ENCODE data around the gene MEAF6.
"Not testable (repeated sequence)": the region's sequence is repeated elsewhere in the genome, so short reads cannot be mapped to it uniquely, and the experiment has no call there.

Gene MEAF6

DNA sequence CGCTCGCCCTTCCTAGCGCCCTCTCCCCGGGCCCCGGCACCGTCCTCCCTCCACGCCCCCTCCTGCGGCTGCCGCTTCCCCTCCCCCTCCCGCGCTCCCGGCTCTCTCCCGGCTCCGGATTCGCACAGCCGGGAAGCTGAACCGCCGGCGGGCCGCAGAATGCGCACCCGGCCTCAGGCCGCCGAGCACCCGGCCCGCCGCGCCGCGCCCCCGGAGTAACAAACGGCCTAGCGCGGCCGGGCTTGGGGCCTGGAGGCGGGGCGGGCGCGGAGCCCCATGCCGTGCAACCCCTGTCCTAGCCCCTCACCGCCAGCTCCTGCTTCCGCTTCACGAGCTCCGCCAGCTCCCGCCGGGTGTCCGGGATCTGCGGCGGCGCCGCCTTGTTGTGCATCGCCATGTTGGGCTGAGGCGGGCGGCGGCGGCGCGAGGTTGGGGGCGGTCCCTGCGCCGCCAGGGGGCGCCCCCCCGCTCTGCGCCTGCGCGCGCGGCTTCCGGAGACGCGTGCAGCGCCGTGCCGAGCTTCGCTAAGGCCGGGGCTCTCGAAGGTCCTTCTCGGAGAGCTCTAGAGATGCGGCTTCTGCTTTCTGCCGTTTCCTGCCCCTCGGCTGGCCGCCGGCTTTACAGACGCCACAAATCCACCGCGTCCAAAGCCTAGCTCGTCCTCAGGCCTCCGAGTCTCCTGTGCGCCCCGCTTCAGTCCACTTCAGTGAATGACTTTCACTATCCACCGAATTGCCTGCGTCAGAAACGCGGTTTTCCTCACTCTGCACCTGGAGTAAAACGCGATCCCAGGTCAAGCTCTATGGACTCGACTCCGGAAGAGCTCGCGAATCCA is at the start of gene MEAF6:
Gene MEAF6 (minus strand): TSS at position 417 of the 835 bp plus-strand sequence. CDS start 20 bp downstream, at position 397.
- peak; percentile 69 for DNase-seq (ENCODE audit: low read depth)

DNA sequence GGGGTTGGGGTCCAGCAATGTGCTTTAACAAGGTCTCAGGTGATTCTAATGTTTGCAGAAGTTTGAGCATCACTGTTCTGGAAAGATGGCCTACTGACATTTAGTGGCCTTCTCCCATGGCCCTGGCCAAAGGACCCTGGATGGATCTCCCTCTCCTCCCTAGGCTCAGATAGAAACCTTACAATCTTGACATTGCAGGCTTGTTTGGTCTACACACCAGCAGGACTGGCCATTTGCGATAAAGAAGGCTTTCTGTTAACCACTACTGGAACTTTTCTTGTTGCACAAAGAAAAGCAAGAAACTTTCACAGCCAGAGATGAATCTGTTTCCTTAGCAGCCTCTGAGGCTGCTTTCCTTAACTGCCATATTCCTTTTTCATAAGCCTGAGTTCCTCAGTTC is 48.4 kb upstream of the MEAF6 start:
- DNase-seq (ENCODE audit: low read depth) = no peak

DNA sequence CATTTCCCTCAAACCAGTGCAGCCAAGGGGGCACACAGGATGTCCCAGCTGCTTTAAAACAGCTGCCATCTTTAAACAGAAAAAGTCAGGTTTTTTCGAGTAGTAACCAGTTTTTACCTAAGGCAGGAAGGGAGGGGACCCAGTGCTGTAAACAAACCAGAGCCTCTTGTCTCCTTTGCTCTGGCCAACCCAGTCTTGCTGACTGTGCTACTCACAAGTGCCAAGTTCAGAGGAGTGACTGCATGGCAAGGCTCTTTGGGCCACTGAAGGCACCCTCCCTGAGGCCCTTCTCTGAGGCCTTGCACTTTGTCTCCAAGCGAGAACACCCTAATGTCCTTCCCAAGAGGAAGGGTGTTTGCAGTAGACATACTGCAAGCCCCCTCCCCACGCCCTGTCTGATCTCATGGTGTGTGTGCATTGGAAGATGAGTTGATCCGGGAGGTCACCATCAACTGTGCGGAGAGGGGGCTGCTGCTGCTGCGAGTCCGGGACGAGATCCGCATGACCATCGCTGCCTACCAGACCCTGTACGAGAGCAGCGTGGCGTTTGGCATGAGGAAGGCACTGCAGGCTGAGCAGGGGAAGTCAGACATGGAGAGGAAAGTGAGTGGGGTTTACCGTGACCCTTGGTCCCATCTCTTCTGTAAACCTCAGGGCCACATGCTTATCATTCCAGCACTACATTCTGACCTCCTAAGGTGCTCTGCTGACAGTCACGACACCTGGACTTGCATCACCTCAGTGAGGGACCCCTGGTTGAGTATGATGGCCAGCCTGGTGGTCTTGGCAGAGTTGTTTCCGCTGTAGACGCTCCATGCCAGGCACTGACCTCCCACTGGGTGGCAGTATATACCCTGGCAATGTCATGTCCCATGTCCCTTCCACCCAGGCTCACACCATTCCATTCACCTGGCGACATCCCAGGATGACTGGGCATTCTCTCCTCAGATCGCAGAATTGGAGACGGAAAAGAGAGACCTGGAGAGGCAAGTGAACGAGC is 46.9 kb upstream of the MEAF6 start:
- DNase-seq (ENCODE audit: low read depth) = no peak

DNA sequence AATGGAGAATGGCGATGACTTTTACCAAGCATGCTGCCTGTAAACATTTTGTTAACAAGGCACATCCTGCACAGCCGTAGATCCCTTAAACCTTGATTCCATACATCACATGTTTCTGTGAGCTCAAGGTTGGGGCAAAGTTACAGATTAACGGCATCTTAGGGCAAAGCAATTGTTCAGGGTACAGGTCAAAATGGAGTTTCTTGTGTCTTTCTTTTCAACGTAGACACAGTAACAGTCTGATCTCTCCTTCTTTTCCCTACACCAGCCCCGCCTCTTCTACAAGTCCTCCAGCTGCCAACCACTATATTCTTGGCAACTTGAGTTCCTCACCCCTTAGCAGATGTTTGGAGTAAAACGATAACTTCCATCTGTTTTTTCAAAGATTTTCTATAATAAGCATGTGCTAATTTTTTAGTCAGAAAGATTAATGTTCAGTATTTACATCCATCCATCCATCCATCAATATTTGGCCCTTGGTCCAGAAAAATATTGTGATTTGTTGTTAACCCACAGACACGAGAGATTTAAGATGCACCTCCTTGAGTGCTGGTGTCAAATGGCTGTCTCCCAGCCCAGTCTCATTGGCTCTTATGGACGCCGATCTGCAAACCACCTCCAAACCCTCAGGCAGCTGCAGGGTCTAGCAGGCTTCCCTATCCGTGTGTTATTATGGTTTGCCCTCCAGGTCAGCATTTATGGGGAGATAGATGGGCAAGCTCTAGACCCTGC is 46.0 kb upstream of the MEAF6 start:
- no peak for DNase-seq (ENCODE audit: low read depth)

DNA sequence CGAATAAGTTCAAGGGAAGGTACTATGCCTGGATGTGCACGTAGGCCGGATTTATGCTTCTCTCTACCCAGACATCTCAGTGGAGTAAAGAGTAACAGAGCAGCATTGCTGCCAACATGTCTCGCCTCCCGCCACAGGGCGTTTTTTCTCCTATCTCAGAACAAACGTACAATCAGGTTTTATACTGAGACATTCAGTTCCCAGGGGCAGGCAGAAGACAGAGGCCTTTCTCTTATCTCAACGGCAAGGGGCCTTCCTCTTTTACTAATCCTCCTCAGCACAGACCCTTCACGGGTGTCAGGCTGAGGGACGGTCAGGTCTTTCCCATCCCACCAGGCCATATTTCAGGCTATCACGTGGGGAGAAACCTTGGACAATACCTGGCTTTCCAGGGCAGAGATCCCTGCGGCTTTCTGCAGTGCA is 45.4 kb upstream of the MEAF6 start:
- DNase-seq (ENCODE audit: low read depth) = not testable (repeated sequence)

DNA sequence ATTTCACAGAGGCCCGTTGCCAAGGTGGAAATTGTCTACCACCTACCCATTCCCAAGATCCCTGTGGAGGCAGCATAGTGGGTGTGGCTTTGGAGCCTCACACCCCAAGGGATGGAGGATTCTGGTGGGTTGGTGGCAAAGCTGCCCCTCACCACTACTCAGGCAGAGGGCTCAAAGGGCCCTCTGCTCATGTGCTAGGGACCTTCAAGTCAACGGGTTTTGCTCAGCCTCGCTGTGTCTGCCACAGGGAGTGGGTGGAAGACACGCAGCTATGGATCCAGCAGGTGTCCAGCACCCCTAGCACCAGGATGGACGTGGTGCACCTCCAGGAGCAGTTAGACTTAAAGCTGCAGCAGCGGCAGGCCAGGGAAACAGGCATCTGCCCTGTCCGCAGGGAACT is 44.5 kb upstream of the MEAF6 start:
- DNase-seq (ENCODE audit: low read depth) = no peak

DNA sequence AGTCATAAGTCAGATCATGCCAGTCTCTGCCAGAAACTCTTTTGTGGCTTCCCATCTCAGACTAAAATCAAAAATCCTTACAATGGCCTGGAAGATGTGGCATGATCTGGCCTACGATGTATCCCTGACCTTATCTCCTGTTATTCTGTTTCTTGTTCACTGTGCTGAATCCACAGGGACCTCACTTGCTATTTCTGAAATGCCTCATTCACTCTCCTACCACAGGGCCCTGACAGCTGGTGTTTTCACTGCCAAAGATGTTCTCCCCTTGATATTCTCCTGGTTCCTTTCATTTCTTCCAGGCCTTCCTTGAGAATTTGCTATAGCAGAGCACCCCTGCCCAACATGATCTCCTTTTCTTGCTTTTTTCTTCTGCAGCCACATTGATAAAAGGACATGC is 43.8 kb upstream of the MEAF6 start:
- DNase-seq (ENCODE audit: low read depth) = no peak

DNA sequence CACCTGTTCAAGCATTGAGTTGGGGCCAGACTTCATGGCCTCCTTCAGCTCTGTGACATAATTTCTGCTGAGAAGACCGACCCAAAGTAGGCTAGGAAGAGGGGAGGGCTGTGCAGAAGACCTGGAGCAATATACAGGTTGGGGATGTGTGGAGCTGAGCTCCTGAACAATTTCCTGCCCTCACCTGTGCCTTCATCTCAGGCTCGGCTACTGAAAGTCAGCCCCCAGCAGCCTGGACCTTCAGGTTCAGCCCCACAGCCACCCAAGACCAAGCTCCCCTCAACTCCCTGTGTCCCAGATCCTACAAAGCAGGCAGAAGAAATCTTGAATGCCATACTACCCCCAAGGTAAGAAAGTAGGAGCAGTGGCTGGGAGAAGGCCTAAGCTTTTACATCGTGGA is 42.8 kb upstream of the MEAF6 start:
- DNase-seq (ENCODE audit: low read depth) = no peak

DNA sequence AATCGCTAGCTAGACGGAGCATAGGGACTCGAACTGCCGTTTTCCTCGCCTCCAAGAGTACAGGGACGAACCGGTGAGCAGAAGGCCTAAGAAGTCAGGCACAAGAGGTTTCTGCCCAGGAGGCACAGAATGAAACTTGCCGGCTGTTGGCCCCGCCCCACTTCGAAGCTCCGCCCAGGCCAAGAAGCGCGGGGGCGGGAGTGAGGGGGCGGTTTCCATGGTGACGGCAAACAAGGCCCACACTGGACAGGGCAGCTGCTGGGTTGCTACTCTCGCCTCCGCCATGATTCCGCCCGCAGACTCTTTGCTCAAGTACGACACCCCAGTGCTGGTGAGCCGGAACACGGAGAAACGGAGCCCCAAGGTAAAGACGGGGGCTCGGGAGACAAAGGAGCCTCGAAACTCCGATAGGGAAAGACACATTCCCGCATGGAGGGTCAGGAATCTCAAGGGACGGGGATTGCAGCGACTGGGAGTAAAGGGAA is 42.2 kb upstream of the MEAF6 start, which contains the start of gene DNALI1:
Gene DNALI1 (plus strand): TSS at position 229 of the 485 bp plus-strand sequence. CDS start 55 bp downstream, at position 284.
- DNase-seq (ENCODE audit: low read depth) = no peak

DNA sequence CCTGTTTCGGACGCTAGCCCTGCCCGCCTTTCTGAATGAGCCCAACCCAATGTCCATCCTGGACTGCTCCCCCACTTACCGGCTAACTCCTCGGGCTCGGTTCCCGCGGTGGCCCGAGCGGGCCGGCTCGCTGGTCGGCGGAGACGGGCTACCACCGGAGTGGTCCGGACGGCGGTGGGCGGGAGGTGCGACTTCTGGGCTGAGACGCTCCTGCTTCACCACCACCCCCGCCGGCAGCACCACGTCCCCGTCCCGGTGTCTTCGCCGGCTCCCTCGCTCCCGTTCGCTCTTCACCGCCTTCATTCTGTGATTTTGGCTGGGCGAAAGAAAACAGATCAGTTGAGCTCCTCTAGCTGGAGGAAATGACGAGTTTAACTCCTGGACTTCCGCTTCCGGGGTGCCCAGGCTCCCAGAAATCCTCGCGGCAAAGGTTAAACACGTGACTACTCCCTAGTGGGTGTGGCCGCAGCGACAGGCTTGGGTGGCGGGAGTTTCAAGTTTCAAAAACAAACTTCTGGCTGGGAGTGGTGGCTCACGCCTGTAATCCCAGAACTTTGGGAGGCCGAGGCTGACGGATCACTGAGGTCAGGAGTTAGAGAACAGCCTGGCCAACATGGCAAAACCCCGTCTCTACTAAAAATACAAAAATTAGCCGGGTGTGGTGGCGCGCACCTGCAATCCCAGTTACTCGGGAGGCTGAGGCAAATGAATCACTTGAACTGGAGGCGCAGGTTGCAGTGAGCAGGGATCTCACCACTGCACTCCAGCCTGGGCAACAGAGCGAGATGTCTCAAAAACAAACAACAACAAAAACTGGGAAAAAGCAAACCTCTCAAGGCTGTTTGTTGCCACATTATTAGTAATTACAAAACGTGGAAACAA is 39.6 kb upstream of the MEAF6 start, which contains the start of gene SNIP1:
Gene SNIP1 (minus strand): TSS at position 367 of the 882 bp plus-strand sequence. CDS start 64 bp downstream, at position 303.
- peak; percentile 87 for DNase-seq (ENCODE audit: low read depth)

DNA sequence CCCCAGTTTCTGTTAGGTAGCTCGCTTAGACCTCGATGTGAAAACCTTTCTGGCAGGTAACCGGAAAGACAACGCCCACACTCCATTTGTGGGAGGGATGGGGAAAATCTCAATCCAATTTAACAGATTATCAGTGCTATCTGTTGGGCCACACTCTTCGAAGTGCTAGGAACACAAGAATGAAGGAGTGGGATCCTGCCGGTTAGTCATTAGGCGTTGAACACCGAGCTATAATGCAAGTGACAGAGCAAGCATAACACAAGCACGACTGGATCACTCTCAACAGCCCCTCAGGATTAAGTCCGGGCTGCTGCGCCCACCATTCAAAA is 39.0 kb upstream of the MEAF6 start:
- no peak for DNase-seq (ENCODE audit: low read depth)

DNA sequence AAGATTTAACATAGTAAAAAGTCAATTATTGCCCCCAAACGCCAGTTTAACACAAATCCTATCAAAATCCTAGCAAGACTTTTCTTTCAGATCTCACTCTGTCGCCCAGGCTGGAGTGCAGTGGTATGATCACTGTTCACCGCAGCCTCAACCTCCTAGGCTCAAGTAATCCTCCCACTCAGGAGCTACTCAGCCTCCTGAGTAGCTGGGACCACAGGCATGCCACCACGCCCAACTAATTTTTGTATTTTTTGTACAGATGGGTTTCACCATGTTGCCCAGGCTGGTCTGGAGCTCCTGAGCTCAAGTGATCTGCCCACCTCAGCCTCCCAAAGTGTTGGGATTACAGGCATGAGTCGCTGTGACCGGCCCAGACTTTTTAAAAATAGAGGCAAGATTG is 34.8 kb upstream of the MEAF6 start:
- no peak for DNase-seq (ENCODE audit: low read depth)

DNA sequence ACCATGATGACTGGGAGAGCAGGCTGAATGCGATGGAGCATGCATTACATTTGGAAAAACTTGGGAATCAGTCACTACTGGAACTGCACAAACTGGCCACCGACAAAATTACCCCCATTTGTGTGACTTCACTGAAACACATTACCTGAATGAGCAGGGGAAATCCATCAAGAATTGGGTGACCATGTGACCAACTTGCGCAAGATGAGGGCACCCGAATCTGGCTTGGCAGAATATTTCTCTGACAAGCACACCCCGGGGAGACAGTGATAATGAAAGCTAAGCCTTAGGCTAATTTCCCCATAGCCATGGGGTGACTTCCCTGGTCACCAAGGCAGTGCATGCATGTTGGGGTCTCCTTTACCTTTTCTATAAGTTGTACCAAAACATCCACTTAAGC is 30.5 kb upstream of the MEAF6 start:
- DNase-seq (ENCODE audit: low read depth) = no peak

DNA sequence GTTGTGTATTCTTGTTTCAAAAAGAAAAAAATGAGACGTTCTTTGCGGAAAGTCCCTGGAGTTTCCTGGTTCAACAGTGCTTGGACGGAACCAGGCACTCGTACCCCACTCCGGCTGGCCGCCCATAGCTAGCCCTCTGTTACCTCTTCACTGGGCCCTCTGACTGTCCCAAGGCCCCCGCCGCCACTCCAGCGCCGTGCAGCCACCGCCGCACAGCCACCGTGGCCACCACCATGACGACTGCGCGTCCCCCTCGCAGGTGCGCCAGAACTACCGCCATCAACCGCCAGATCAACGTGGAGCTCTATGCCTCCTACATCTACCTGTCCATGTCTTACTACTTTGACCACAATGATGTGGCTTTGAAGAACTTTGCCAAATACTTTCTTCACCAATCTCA is 30.0 kb upstream of the MEAF6 start:
- no peak for DNase-seq (ENCODE audit: low read depth)

DNA sequence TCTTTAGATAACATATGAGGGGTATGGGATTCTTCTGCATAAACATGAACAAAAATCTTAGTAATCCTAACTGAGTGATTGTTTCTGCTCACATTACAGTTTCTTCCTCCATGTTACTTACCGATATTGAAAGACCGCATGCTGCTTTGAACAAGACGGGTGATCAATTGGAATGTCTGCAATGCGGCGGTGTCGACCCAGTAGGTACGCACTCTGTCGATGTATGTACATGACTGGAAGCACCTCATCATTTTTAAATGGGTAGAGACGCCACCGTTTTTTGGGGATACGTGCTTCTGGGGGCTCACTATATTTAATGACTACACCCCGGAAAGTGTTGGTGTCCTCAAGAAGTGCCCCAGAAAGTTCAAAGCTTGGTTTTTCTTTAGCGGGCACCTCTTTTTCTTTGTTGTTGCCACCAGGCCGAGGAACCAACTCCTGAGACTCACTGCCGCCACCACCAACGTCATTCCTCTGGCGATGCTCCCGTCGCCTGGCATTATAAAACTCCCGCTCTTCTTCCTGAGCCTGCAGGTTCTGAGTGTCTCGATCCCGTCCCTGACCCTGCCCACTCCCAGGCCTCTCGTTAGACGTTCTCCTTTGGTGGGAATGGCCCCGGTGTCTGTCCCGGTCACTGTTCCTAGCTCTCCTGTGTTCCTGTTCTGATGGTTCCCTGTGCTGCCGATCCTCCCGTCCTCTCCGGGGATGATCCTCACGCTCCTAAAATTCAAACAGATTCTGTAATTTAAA is 25.6 kb upstream of the MEAF6 start:
- DNase-seq (ENCODE audit: low read depth) = no peak

DNA sequence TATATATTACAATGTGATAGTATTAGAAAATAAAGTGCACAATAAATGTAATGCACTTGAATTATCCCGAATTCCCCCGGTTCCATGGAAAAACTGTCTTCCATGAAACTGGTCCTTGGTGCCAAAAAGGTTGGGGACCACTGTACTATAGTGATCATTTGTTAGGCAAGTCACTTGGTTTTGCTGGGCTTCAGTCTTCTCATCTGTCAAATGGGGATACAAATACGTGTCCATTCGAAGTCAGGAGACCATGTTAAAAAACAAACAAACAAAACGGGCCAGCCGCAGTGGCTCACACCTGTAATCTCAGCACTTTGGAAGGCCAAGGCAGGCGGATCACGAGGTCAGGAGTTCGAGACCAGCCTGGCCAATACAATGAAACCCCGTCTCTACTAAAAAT is 24.6 kb upstream of the MEAF6 start:
- not testable (repeated sequence) for DNase-seq (ENCODE audit: low read depth)

DNA sequence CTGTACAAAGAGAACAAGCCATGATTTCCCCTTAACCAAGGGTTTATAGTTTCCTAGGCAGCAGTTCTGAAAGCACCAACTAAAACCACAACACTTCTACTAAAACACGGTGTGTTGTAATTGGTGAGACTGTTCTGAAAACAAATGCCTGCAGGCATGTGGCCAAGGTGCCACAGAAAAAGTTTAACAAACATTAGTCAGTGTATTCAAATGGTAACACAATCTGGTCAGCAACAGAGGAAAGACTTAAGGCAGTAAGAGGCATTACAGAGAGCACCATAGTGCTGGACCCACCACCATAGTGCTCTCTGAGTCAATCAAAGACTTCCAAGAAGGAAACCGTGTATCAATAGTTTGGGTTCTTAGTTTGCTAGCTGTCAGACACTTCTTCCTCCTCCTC is 22.8 kb upstream of the MEAF6 start:
- DNase-seq (ENCODE audit: low read depth) = no peak

DNA sequence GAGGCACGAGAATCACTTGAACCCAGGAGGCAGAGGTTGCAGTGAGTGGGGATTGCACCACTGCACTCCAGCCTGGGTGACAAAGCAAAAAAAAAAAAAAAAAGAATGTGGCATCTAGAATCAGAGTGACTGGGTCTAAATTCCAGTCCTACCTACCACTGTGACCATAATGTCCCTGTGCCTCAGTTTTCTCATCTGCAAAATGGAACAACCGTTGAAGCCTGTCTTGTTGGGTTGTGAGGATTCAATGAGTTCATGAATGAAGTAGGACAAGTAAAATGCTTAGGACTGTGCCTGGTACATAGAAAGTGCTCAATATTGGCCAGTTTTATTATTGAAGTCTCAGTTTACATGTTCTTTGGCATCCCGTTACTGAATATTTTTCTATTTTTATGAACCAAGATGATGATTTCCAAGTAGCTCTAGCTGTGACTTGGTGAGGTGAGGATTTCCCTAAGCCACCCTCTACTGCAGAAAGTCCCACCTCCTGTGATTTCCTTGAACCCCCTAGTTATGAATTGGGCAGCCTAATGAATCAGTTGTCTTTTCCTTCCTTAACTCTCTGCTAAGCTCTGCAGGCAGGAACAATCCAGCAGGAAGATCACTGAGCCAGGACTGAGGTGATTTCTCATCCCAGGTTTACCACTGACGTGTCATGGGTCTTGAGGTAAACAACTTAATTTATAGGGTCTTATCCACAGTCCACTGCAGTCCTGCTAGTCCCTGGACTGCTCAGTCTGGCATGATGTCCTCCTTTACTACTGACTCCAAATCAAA is 18.9 kb upstream of the MEAF6 start:
- no peak for DNase-seq (ENCODE audit: low read depth)

Measured in stimulated activated CD4-positive, alpha-beta T cell treated with anti-CD3 and anti-CD28 coated beads, Interleukin-2, amount 100 ng/mL, for 4 hours (primary cell).